Measurements from ENCODE around the gene KY.

DNA sequence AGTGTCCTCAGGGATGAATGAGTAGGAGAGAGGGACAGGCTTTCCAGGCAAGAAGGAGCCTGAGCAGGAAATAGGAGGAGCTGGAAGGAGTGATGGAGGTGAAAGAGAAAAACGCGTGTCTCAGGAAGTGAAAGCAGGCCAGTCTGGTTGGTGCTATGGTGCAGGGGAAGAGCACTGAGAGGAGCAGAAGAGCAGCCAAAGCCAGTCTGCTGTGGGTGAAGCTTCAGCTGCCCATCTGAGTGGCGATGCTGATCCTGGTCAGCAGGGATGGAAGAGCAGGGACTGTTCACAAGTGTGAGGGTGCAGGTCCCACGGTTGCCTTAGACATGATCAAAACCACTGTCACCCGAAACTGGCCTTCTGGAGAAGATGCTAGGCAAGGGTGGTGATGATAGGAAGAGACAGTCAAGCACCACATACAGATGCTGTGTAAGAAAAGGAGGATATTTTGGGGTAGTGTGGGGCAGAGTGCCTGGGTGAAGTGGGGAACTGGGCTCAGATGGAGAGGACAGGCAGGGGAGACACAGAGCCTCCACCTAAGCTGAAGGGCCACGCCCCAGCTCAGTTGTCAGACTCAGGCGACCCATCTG is 5.5 kb upstream of the KY start:
- TF ChIP-seq, protein P1, sequence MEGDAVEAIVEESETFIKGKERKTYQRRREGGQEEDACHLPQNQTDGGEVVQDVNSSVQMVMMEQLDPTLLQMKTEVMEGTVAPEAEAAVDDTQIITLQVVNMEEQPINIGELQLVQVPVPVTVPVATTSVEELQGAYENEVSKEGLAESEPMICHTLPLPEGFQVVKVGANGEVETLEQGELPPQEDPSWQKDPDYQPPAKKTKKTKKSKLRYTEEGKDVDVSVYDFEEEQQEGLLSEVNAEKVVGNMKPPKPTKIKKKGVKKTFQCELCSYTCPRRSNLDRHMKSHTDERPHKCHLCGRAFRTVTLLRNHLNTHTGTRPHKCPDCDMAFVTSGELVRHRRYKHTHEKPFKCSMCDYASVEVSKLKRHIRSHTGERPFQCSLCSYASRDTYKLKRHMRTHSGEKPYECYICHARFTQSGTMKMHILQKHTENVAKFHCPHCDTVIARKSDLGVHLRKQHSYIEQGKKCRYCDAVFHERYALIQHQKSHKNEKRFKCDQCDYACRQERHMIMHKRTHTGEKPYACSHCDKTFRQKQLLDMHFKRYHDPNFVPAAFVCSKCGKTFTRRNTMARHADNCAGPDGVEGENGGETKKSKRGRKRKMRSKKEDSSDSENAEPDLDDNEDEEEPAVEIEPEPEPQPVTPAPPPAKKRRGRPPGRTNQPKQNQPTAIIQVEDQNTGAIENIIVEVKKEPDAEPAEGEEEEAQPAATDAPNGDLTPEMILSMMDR (IDR thresholded peaks at IDR 0.05; ENCODE audit: low read length), result no peak
- no peak for TF ChIP-seq EZH2 (optimal IDR thresholded peaks at IDR 0.05; ENCODE audit: low read depth, low read length)
